GM12878 (cell line): ENCODE results near the gene SMIM44. TPM values are rescaled to one million over a fixed set of nuclear protein-coding genes. Genes with fewer than 3 reads are reported as not detected.
A peak's percentile ranks its signal among the peaks of the same experiment; 100 is the strongest.

Source experiments
- ATAC-seq: fragments of 200-7000 bp; cut with Tn5 transposase; 3 replicates; pipeline ENCODE4 v1.9.1; 2020; ENCODE audit warnings: mild to moderate bottlenecking, moderate library complexity
- BruUV-seq: library from RNA; stranded (reverse); fragments of 400-500 nt; replicated peaks from 2 replicates; lab custom pipeline; 2021; lab: Mats Ljungman, UMichigan
- CTCF ChIA-PET: fragments of 300-600 bp; sonication (Branson Sonifier 250); formaldehyde crosslinking; extraction: SDS; loops from one replicate; lab custom pipeline; 2021; ENCODE audit warnings: inconsistent platforms; lab: Yijun Ruan, JAX
- POLR2A ChIA-PET: fragments of 350-600 bp; formaldehyde crosslinking; extraction: SDS; loops from one replicate; lab custom pipeline; 2021; ENCODE audit warnings: inconsistent platforms; lab: Charles Lee
- RAD21 ChIA-PET: fragments of 300-600 bp; sonication (Branson Sonifier 250); formaldehyde crosslinking; loops from one replicate; lab custom pipeline; 2023; ENCODE audit warnings: antibody characterized with exemption; ENCODE audit not compliant: unreplicated experiment; lab: Charles Lee
- SMC1A ChIA-PET: fragments of 300-600 bp; sonication (Branson Sonifier 250); formaldehyde crosslinking; loops from one replicate; lab custom pipeline; 2023; ENCODE audit not compliant: unreplicated experiment, uncharacterized antibody; lab: Charles Lee
- DNase-seq: peaks from one replicate; pipeline ENCODE4 v3.0.0-alpha.2; 2011; ENCODE audit warnings: low read depth, low spot score
- FAIRE-seq: peaks from 3 replicates; lab custom pipeline; 2011; peaks lifted over from hg19 to GRCh38; lab: Jason Lieb, UNC
- H2AFZ ChIP-seq: 2 replicates; pipeline ENCODE4 v1.6.0; 2011; ENCODE audit warnings: low read depth, low read length, control low read depth; ENCODE audit not compliant: control insufficient read depth
- H3K27ac ChIP-seq: 2 replicates; pipeline ENCODE4 v1.5.1; 2011; ENCODE audit warnings: control low read depth; ENCODE audit not compliant: control insufficient read depth, insufficient read depth
- H3K27me3 ChIP-seq, 2 experiments: replicated peaks in 1 of 2; 2 replicates each; pipeline versions ENCODE4 v1.6.0 to v1.6.1; 2011; ENCODE audit warnings: low read length in 1 of 2; ENCODE audit not compliant: control insufficient read depth in 2 of 2, insufficient read depth in 2 of 2
- H3K36me3 ChIP-seq, 2 experiments: 2 replicates each; pipeline ENCODE4 v1.5.1; 2011; ENCODE audit warnings: low read length in 1 of 2; ENCODE audit not compliant: control insufficient read depth in 2 of 2, insufficient read depth in 2 of 2
- H3K4me1 ChIP-seq: 2 replicates; pipeline ENCODE4 v1.6.1; 2011; ENCODE audit warnings: mild to moderate bottlenecking, low read length, moderate library complexity, mixed read lengths; ENCODE audit not compliant: control insufficient read depth, insufficient read depth
- H3K4me2 ChIP-seq: 2 replicates; pipeline ENCODE4 v1.6.0; 2011; ENCODE audit warnings: control low read depth; ENCODE audit not compliant: control insufficient read depth, insufficient read depth
- H3K4me3 ChIP-seq: fragments of 200-600 bp; sonication (generic); 2 replicates; pipeline ENCODE4 v1.5.1; 2016
- H3K79me2 ChIP-seq: 2 replicates; pipeline ENCODE4 v1.6.0; 2011; ENCODE audit warnings: low read length; ENCODE audit not compliant: control insufficient read depth, insufficient read depth
- H3K9ac ChIP-seq: 2 replicates; pipeline ENCODE4 v1.8.0; 2011; ENCODE audit warnings: low read length, control low read depth, mixed read lengths; ENCODE audit not compliant: control insufficient read depth, insufficient read depth
- H3K9me3 ChIP-seq: replicated peaks from 3 replicates; pipeline ENCODE4 v1.5.1; 2011; ENCODE audit warnings: mild to moderate bottlenecking, low read length; ENCODE audit not compliant: control insufficient read depth, insufficient read depth
- H4K20me1 ChIP-seq: 2 replicates; pipeline ENCODE4 v1.6.0; 2011; ENCODE audit not compliant: control insufficient read depth, insufficient read depth
- CHD1 ChIP-seq: IDR thresholded peaks from 2 replicates; pipeline ENCODE4 v1.6.1; 2012; ENCODE audit warnings: low read depth, low read length, improper control_type of control experiment
- EGR1 ChIP-seq, 2 experiments: IDR thresholded peaks; 1 replicate in 1 of 2; 2 replicates in 1 of 2; pipeline ENCODE4 v1.6.1; 2011 to 2012; ENCODE audit warnings: low read depth in 2 of 2, low read length in 2 of 2, borderline replicate concordance in 1 of 2, mild to moderate bottlenecking in 1 of 2, moderate library complexity in 1 of 2
- HDGF ChIP-seq: fragments of 450-650 bp; IDR thresholded peaks from 2 replicates; pipeline ENCODE4 v1.6.1; 2016; ENCODE audit warnings: antibody characterized with exemption
- POLR2A ChIP-seq: IDR thresholded peaks from 2 replicates; pipeline ENCODE4 v1.6.1; 2011; ENCODE audit warnings: low read depth, mild to moderate bottlenecking, low read length
- SMARCA5 ChIP-seq: fragments of 450-650 bp; IDR thresholded peaks from 2 replicates; pipeline ENCODE4 v1.6.1; 2017; ENCODE audit warnings: mild to moderate bottlenecking
- ZNF207 ChIP-seq: fragments of 450-650 bp; IDR thresholded peaks from 2 replicates; pipeline ENCODE4 v1.6.1; 2014; ENCODE audit warnings: antibody characterized with exemption, mild to moderate bottlenecking, borderline replicate concordance
- WGBS: methylation state at CpG from one replicate; pipeline ENCODE4 v1.1.6; 2016; ENCODE audit warnings: low lambda C conversion rate; ENCODE audit not compliant: insufficient replicate concordance, insufficient coverage; ENCODE audit errors: missing lambda C conversion rate; 5-methylcytosine and 5-hydroxymethylcytosine counted together
- in situ Hi-C: fragments of 300-500 bp; cut with MboI; formaldehyde crosslinking; loops from 9 replicates; pipeline ENCODE4 v1.14.3; 2018; ENCODE audit warnings: mixed read lengths
- intact Hi-C: fragments of 100-400 bp; cut with micrococcal nuclease; formaldehyde crosslinking; loops from one replicate; pipeline ENCODE4 v1.14.2; 2022; ENCODE audit not compliant: unreplicated experiment
- polyA plus RNA-seq, 11 experiments: library from polyadenylated mRNA; depleted of rRNA in 4 of 11; unstranded in 6 of 11; stranded (reverse) in 5 of 11; fragments of >200 nt; fragmentation: Nextera tagmentation in 4 of 11; fragmentation: Illumina TruSeq in 1 of 11; extraction: Ambion mirVana in 4 of 11; extraction: Trizol in 1 of 11; gene quantifications; 1 replicate in 1 of 11; 2 replicates in 10 of 11; pipeline versions ENCODE4 v1.2.1 to v1.2.3, GENCODE V29; 2011 to 2016; ENCODE audit warnings: inconsistent platforms in 2 of 11, missing spikeins in 2 of 11, low read depth in 1 of 11
- total RNA-seq, 4 experiments: library from RNA; depleted of rRNA in 3 of 4; stranded (reverse); fragments of >200 nt in 3 of 4; fragmentation: Illumina TruSeq in 1 of 4; extraction: Trizol in 1 of 4; gene quantifications; 2 replicates each; pipeline versions ENCODE4 v1.2.1 to v1.2.3, GENCODE V29; 2013 to 2021
- TF ChIP-seq, protein P1 (sequence below): fragments of 450-650 bp; IDR thresholded peaks from 2 replicates; pipeline ENCODE4 v1.6.1; 2016; ENCODE audit warnings: mild to moderate bottlenecking, moderate library complexity, borderline replicate concordance
- TF ChIP-seq, protein P2 (sequence below): fragments of 450-650 bp; IDR thresholded peaks from 2 replicates; pipeline ENCODE4 v1.6.1; 2017; ENCODE audit warnings: mild to moderate bottlenecking, moderate library complexity
- TF ChIP-seq, protein P3 (sequence below): fragments of 450-650 bp; IDR thresholded peaks from 2 replicates; pipeline ENCODE4 v1.6.1; 2017; ENCODE audit warnings: antibody characterized with exemption, mild to moderate bottlenecking, moderate library complexity

The SMIM44 gene
- total and polyA plus RNA-seq, 10 of the 15 experiments (the other 5 are each of a cell fraction or from before 2014, with no cell fraction given), result not detected

DNA sequence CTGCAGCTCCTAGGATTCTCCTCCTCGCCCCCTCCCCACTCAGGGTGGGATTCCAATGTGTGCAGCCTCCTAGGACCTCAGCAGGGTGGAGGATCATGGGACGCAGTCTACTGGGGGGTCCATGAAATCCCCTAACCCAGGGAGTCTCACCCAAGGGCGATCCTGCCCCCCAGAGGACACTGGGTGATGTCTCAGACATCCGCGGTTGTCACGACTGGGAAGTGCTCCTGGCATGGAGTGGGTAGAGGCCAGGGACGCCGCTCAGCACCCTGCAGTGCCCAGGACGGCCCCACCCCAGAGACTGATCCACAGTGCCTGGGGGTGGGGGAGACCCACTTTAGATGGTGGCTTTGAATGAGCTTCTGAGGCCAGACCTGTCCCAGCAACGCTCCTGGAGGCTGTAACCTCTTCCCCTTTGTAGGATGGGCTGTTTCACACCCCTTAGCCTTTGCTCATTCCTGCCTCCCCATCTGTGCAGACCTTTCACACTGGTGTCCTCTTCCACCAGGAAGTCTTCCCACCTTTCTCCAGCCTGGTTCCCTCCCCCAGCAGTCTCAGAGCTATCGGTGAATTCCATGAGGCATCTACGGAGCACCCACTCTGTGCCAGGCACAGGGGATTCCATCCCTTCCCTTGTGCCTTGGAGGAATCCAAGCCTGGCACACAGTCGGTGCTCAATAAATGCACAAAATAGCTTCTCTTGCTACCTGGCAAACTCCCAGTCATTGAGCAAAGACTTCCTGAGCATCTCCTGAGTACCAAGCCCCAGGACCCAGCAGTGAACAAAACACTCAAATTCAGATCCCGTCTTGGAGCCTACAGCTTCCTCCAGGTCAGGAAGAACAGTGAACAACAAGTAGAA lies 13.4 kb downstream of the SMIM44 start:
- H2AFZ ChIP-seq, result no peak overlapping the region
- H3K9ac ChIP-seq, result no peak overlapping the region
- H3K27ac ChIP-seq, result no peak overlapping the region
- ATAC-seq (no peak), FAIRE-seq (no peak), DNase-seq (no peak)
- RAD21 ChIA-PET, result interaction anchor here (0.6 to 1.6 kb wide), 4 partner anchors 15 to 165 kb away, joined by 3 to 6 read pairs (median 4); no protein-coding TSS in a partner anchor
- peaks cover 2% of the 10 kb centered on the region; the same call in 1 of the 2 replicates for H4K20me1 ChIP-seq
- 30% methylated on average over 14 of the region's 14 CpGs for WGBS
- no peaks in the 10 kb centered on the region for H3K79me2 ChIP-seq
- POLR2A ChIA-PET, result interaction anchor here (0.6 kb wide), 1 partner anchor 257 kb away, joined by 7 read pairs; no protein-coding TSS in a partner anchor
- H3K36me3 ChIP-seq, result no peaks in the 10 kb centered on the region; a peak in 2 of 4 replicates
- CTCF ChIA-PET, result interaction anchor here (0.6 to 2.6 kb wide), 8 partner anchors 10 to 228 kb away, joined by 3 to 15 read pairs (median 5); partner anchors contain the start of gene SMIM24
- no peaks in the 10 kb centered on the region for H3K27me3 ChIP-seq
- H3K4me3 ChIP-seq, result no peak overlapping the region
- TF ChIP-seq SMARCA5 (no peak), POLR2A (peak; percentile 41; the same call in 1 of the 2 replicates), EGR1 (IDR thresholded peaks at IDR 0.05; ENCODE audit: borderline replicate concordance in 1 of 2, low read depth in 2 of 2, low read length in 2 of 2) (no peak), CHD1 (no peak), ZNF207 (no peak), HDGF (no peak)
- TF ChIP-seq, protein P1, sequence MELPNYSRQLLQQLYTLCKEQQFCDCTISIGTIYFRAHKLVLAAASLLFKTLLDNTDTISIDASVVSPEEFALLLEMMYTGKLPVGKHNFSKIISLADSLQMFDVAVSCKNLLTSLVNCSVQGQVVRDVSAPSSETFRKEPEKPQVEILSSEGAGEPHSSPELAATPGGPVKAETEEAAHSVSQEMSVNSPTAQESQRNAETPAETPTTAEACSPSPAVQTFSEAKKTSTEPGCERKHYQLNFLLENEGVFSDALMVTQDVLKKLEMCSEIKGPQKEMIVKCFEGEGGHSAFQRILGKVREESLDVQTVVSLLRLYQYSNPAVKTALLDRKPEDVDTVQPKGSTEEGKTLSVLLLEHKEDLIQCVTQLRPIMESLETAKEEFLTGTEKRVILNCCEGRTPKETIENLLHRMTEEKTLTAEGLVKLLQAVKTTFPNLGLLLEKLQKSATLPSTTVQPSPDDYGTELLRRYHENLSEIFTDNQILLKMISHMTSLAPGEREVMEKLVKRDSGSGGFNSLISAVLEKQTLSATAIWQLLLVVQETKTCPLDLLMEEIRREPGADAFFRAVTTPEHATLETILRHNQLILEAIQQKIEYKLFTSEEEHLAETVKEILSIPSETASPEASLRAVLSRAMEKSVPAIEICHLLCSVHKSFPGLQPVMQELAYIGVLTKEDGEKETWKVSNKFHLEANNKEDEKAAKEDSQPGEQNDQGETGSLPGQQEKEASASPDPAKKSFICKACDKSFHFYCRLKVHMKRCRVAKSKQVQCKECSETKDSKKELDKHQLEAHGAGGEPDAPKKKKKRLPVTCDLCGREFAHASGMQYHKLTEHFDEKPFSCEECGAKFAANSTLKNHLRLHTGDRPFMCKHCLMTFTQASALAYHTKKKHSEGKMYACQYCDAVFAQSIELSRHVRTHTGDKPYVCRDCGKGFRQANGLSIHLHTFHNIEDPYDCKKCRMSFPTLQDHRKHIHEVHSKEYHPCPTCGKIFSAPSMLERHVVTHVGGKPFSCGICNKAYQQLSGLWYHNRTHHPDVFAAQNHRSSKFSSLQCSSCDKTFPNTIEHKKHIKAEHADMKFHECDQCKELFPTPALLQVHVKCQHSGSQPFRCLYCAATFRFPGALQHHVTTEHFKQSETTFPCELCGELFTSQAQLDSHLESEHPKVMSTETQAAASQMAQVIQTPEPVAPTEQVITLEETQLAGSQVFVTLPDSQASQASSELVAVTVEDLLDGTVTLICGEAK, result no peak
- TF ChIP-seq, protein P2, sequence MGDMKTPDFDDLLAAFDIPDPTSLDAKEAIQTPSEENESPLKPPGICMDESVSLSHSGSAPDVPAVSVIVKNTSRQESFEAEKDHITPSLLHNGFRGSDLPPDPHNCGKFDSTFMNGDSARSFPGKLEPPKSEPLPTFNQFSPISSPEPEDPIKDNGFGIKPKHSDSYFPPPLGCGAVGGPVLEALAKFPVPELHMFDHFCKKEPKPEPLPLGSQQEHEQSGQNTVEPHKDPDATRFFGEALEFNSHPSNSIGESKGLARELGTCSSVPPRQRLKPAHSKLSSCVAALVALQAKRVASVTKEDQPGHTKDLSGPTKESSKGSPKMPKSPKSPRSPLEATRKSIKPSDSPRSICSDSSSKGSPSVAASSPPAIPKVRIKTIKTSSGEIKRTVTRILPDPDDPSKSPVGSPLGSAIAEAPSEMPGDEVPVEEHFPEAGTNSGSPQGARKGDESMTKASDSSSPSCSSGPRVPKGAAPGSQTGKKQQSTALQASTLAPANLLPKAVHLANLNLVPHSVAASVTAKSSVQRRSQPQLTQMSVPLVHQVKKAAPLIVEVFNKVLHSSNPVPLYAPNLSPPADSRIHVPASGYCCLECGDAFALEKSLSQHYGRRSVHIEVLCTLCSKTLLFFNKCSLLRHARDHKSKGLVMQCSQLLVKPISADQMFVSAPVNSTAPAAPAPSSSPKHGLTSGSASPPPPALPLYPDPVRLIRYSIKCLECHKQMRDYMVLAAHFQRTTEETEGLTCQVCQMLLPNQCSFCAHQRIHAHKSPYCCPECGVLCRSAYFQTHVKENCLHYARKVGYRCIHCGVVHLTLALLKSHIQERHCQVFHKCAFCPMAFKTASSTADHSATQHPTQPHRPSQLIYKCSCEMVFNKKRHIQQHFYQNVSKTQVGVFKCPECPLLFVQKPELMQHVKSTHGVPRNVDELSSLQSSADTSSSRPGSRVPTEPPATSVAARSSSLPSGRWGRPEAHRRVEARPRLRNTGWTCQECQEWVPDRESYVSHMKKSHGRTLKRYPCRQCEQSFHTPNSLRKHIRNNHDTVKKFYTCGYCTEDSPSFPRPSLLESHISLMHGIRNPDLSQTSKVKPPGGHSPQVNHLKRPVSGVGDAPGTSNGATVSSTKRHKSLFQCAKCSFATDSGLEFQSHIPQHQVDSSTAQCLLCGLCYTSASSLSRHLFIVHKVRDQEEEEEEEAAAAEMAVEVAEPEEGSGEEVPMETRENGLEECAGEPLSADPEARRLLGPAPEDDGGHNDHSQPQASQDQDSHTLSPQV, result no peak
- TF ChIP-seq, protein P3, sequence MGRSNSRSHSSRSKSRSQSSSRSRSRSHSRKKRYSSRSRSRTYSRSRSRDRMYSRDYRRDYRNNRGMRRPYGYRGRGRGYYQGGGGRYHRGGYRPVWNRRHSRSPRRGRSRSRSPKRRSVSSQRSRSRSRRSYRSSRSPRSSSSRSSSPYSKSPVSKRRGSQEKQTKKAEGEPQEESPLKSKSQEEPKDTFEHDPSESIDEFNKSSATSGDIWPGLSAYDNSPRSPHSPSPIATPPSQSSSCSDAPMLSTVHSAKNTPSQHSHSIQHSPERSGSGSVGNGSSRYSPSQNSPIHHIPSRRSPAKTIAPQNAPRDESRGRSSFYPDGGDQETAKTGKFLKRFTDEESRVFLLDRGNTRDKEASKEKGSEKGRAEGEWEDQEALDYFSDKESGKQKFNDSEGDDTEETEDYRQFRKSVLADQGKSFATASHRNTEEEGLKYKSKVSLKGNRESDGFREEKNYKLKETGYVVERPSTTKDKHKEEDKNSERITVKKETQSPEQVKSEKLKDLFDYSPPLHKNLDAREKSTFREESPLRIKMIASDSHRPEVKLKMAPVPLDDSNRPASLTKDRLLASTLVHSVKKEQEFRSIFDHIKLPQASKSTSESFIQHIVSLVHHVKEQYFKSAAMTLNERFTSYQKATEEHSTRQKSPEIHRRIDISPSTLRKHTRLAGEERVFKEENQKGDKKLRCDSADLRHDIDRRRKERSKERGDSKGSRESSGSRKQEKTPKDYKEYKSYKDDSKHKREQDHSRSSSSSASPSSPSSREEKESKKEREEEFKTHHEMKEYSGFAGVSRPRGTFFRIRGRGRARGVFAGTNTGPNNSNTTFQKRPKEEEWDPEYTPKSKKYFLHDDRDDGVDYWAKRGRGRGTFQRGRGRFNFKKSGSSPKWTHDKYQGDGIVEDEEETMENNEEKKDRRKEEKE, result no peak
- H3K4me2 ChIP-seq, result no peak overlapping the region
- BruUV-seq, result no TSS peak
- in situ Hi-C loops, result loop anchor here (5.0 kb wide), 1 partner anchor 143 kb away; no protein-coding TSS in a partner anchor
- intact Hi-C loops, result no loop called here
- H3K9me3 ChIP-seq, result no peaks in the 10 kb centered on the region
- H3K4me1 ChIP-seq, result no peaks in the 10 kb centered on the region
- SMC1A ChIA-PET, result interaction anchor here (0.5 to 0.6 kb wide), 2 partner anchors 32 to 174 kb away, joined by 3 read pairs; no protein-coding TSS in a partner anchor
